ENCODE results near the gene HDHD2. TPM values are rescaled to one million over a fixed set of nuclear protein-coding genes. Genes with fewer than 3 reads are reported as not detected.
"Not testable (repeated sequence)": the region's sequence is repeated elsewhere in the genome, so short reads cannot be mapped to it uniquely, and the experiment has no call there.

The HDHD2 gene
- total RNA-seq, 2 experiments from 2014 or later, result 31.2 to 34.3 TPM

GRCh38 chr18:47168913-47169312 lies 18.6 kb upstream of the HDHD2 start:
- no peak overlapping the region for H3K4me3 Mint-ChIP-seq
- DNase-seq, result no peak
- no peaks in the 10 kb centered on the region for H3K27me3 Mint-ChIP-seq

GRCh38 chr18:47168509-47168908 lies 18.2 kb upstream of the HDHD2 start:
- no peaks in the 10 kb centered on the region for H3K27me3 Mint-ChIP-seq
- ChIA-PET POLR2A (no interaction called here), CTCF (interaction anchor here (0.7 kb wide), 1 partner anchor 210 kb away, joined by 3 read pairs; no protein-coding TSS in a partner anchor)
- H3K4me3 Mint-ChIP-seq, result no peak overlapping the region
- H3K9me3 Mint-ChIP-seq, result no peaks in the 10 kb centered on the region
- no peak for DNase-seq
- H3K36me3 Mint-ChIP-seq (ENCODE audit: low read depth), result peaks cover 11% of the 10 kb centered on the region
- H3K27ac Mint-ChIP-seq, result no peak overlapping the region
- peaks cover 24% of the 10 kb centered on the region for H3K4me1 Mint-ChIP-seq

More at GRCh38 chr18:47168913-47169312, 18.6 kb upstream of the HDHD2 start:
- ChIA-PET POLR2A (no interaction called here), CTCF (interaction anchor here (0.7 kb wide), 1 partner anchor 210 kb away, joined by 3 read pairs; no protein-coding TSS in a partner anchor)
- Mint-ChIP-seq H3K4me1 (peaks cover 21% of the 10 kb centered on the region), H3K36me3 (ENCODE audit: low read depth) (peaks cover 10% of the 10 kb centered on the region), H3K27ac (no peak overlapping the region), H3K9me3 (no peaks in the 10 kb centered on the region)

GRCh38 chr18:47166294-47166693 lies 16.0 kb upstream of the HDHD2 start:
- peaks cover 13% of the 10 kb centered on the region for H3K36me3 Mint-ChIP-seq (ENCODE audit: low read depth)
- H3K27me3 Mint-ChIP-seq, result no peaks in the 10 kb centered on the region
- no peak overlapping the region for H3K27ac Mint-ChIP-seq
- H3K9me3 Mint-ChIP-seq, result no peaks in the 10 kb centered on the region
- ChIA-PET POLR2A (no interaction called here), CTCF (interaction anchor here (0.6 kb wide), 1 partner anchor 468 kb away, joined by 3 read pairs; no protein-coding TSS in a partner anchor)
- no peak overlapping the region for H3K4me3 Mint-ChIP-seq
- no peak for DNase-seq
- peaks cover 28% of the 10 kb centered on the region for H3K4me1 Mint-ChIP-seq

GRCh38 chr18:47163241-47163640 lies 12.9 kb upstream of the HDHD2 start:
- DNase-seq, result no peak
- Mint-ChIP-seq H3K27ac (no peak overlapping the region), H3K27me3 (no peaks in the 10 kb centered on the region), H3K4me3 (no peak overlapping the region), H3K36me3 (ENCODE audit: low read depth) (peaks cover 13% of the 10 kb centered on the region), H3K4me1 (peaks cover 20% of the 10 kb centered on the region), H3K9me3 (no peaks in the 10 kb centered on the region)
- POLR2A ChIA-PET, result no interaction called here
- CTCF ChIA-PET, result interaction anchor here (0.6 kb wide), 1 partner anchor 965 kb away, joined by 3 read pairs; no protein-coding TSS in a partner anchor

GRCh38 chr18:47160256-47160655 lies 10.0 kb upstream of the HDHD2 start:
- Mint-ChIP-seq H3K4me1 (peaks cover 19% of the 10 kb centered on the region), H3K4me3 (no peak overlapping the region), H3K36me3 (ENCODE audit: low read depth) (peaks cover 11% of the 10 kb centered on the region), H3K9me3 (no peaks in the 10 kb centered on the region), H3K27me3 (no peaks in the 10 kb centered on the region), H3K27ac (no peak overlapping the region)
- ChIA-PET CTCF (no interaction called here), POLR2A (no interaction called here)
- DNase-seq, result no peak

- not testable (repeated sequence) for H3K36me3 Mint-ChIP-seq (ENCODE audit: low read depth)
These were observed 8.1 kb upstream of the HDHD2 start for GRCh38 chr18:47158404-47158803.

GRCh38 chr18:47151439-47151838 lies 1.1 kb upstream of the HDHD2 start:
- ChIA-PET CTCF (no interaction called here), POLR2A (no interaction called here)
- H3K27ac Mint-ChIP-seq, result peak overlapping the region; percentile 96
- no peaks in the 10 kb centered on the region for H3K9me3 Mint-ChIP-seq
- no peak for DNase-seq
- peaks cover 27% of the 10 kb centered on the region for H3K4me1 Mint-ChIP-seq
- peaks cover 22% of the 10 kb centered on the region for H3K36me3 Mint-ChIP-seq (ENCODE audit: low read depth)
- peak overlapping the region; percentile 92 for H3K4me3 Mint-ChIP-seq
- H3K27me3 Mint-ChIP-seq, result no peaks in the 10 kb centered on the region

More at GRCh38 chr18:47158404-47158803, 8.1 kb upstream of the HDHD2 start:
- POLR2A ChIA-PET, H3K9me3 Mint-ChIP-seq, H3K27me3 Mint-ChIP-seq, H3K4me1 Mint-ChIP-seq, H3K27ac Mint-ChIP-seq, H3K4me3 Mint-ChIP-seq, DNase-seq: not testable (repeated sequence)
- CTCF ChIA-PET, result interaction anchor here (1.3 kb wide), 1 partner anchor 8 kb away, joined by 4 read pairs; the partner anchor contains the start of gene HDHD2

GRCh38 chr18:47150824-47151366 lies 595 bp upstream of the HDHD2 start:
- Mint-ChIP-seq H3K9me3 (no peaks in the 10 kb centered on the region), H3K36me3 (ENCODE audit: low read depth) (peaks cover 23% of the 10 kb centered on the region), H3K4me1 (peaks cover 29% of the 10 kb centered on the region), H3K27ac (peak overlapping the region; percentile 96), H3K27me3 (no peaks in the 10 kb centered on the region), H3K4me3 (peak overlapping the region; percentile 92)
- DNase-seq, result no peak
- POLR2A ChIA-PET, result no interaction called here
- CTCF ChIA-PET, result interaction anchor here (0.7 to 1.8 kb wide), 2 partner anchors 8 to 54 kb away, joined by 4 read pairs; no protein-coding TSS in a partner anchor

GRCh38 chr18:47149457-47150028 lies 757 bp downstream of the HDHD2 start:
- Mint-ChIP-seq H3K9me3 (no peaks in the 10 kb centered on the region), H3K27ac (peak overlapping the region; percentile 96), H3K27me3 (no peaks in the 10 kb centered on the region), H3K4me1 (peaks cover 30% of the 10 kb centered on the region), H3K36me3 (ENCODE audit: low read depth) (peaks cover 26% of the 10 kb centered on the region), H3K4me3 (peak overlapping the region; percentile 92)
- POLR2A ChIA-PET, result no interaction called here
- CTCF ChIA-PET, result interaction anchor here (0.7 to 1.8 kb wide), 3 partner anchors 8 to 55 kb away, joined by 3 to 4 read pairs (median 4); no protein-coding TSS in a partner anchor
- DNase-seq, result no peak

- Mint-ChIP-seq H3K27me3 (no peaks in the 10 kb centered on the region), H3K27ac (no peak overlapping the region), H3K36me3 (ENCODE audit: low read depth) (peaks cover 20% of the 10 kb centered on the region), H3K9me3 (no peaks in the 10 kb centered on the region), H3K4me1 (peaks cover 26% of the 10 kb centered on the region), H3K4me3 (no peak overlapping the region)
- no peak for DNase-seq
- ChIA-PET CTCF (interaction anchor here (0.7 to 1.1 kb wide), 2 partner anchors 10 to 56 kb away, joined by 3 read pairs; no protein-coding TSS in a partner anchor), POLR2A (no interaction called here)
These were observed 4.1 kb downstream of the HDHD2 start for GRCh38 chr18:47146206-47146605.

GRCh38 chr18:47143899-47144485 lies 6.3 kb downstream of the HDHD2 start:
- Mint-ChIP-seq H3K9me3 (no peaks in the 10 kb centered on the region), H3K4me1 (peaks cover 11% of the 10 kb centered on the region), H3K36me3 (ENCODE audit: low read depth) (peaks cover 14% of the 10 kb centered on the region), H3K27ac (no peak overlapping the region), H3K27me3 (no peaks in the 10 kb centered on the region), H3K4me3 (no peak overlapping the region)
- CTCF ChIA-PET, result interaction anchor here (0.6 kb wide), 1 partner anchor 20 kb away, joined by 3 read pairs; no protein-coding TSS in a partner anchor
- DNase-seq, result no peak
- POLR2A ChIA-PET, result no interaction called here

GRCh38 chr18:47143153-47143552 lies 7.1 kb downstream of the HDHD2 start:
- POLR2A ChIA-PET, result no interaction called here
- Mint-ChIP-seq H3K4me1 (peaks cover 4% of the 10 kb centered on the region), H3K27ac (no peak overlapping the region), H3K36me3 (ENCODE audit: low read depth) (peaks cover 16% of the 10 kb centered on the region), H3K27me3 (no peaks in the 10 kb centered on the region), H3K4me3 (no peak overlapping the region), H3K9me3 (no peaks in the 10 kb centered on the region)
- CTCF ChIA-PET, result interaction anchor here (0.6 kb wide), 1 partner anchor 21 kb away, joined by 3 read pairs; no protein-coding TSS in a partner anchor
- no peak for DNase-seq

- POLR2A ChIA-PET, result no interaction called here
- DNase-seq, result no peak
These were observed 9.0 kb downstream of the HDHD2 start for GRCh38 chr18:47141289-47141688.

More at GRCh38 chr18:47141289-47141688, 9.0 kb downstream of the HDHD2 start:
- H3K27ac Mint-ChIP-seq, result no peak overlapping the region
- CTCF ChIA-PET, result interaction anchor here (1.1 kb wide), 1 partner anchor 9 kb away, joined by 4 read pairs; the partner anchor contains the start of gene HDHD2
- peaks cover 2% of the 10 kb centered on the region for H3K4me1 Mint-ChIP-seq
- no peak overlapping the region for H3K4me3 Mint-ChIP-seq
- peaks cover 19% of the 10 kb centered on the region for H3K36me3 Mint-ChIP-seq (ENCODE audit: low read depth)
- H3K27me3 Mint-ChIP-seq, result no peaks in the 10 kb centered on the region
- no peaks in the 10 kb centered on the region for H3K9me3 Mint-ChIP-seq

All from activated CD4-positive, alpha-beta T cell treated with anti-CD3 and anti-CD28 coated beads, Interleukin-2, amount 10 ng/mL, durations not matched to agents 7 days and 5 days (primary cell).